HG02588 (cell line): ENCODE measurements around the gene CNKSR3.

Source experiments
- ATAC-seq: cut with Tn5 transposase; IDR thresholded peaks from one replicate; pipeline ENCODE4 v1.9.1; 2021; ENCODE audit warnings: mild to moderate bottlenecking, moderate library complexity; ENCODE audit not compliant: unreplicated experiment

Gene CNKSR3

DNA sequence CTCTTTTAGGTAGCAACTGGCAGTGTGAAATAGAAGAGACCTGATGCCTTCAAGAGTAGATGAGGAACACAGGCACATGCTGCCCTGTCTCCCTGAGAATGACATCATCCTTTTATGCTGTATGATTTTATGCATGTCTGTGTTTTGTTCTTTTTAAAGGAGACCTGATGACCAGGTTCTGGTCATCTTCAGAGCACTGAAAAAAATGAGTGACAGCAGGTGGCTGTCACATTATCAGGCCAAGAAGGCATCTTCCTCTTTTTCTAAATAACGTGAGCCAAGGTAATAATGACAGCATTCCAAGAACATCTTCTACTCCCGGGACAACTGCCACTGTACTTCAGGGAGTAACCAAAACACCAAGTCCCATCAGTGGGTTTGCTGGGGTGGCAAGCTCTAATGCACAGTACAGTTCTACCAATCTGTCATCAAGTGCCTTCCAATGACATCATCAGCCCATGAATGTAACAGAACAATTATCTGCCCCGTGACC is 28.9 kb downstream of the CNKSR3 start:
- ATAC-seq: no peak

- no peak for ATAC-seq
Observed at GRCh38 chr6:154479771-154480639, 30.5 kb downstream of the CNKSR3 start.

DNA sequence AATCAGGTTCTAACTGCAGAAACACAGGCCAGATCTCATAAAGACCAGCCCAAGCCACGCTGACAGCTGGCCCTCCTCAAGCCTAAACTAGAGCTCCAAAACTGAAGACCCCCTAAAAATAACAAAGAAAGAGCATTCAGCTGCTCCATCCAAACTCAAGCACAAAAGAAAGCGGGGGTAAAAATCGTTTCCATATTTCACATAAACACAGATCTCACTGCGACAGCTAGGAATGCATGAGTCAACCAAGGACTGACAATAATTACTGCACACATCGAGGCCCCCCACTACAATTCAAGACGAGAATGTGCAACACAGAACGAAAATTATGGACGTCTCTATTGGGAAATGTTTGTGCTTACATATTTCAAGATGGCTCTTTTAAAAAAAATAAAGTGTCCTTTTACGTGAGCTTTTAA is 31.1 kb downstream of the CNKSR3 start:
- no peak for ATAC-seq

DNA sequence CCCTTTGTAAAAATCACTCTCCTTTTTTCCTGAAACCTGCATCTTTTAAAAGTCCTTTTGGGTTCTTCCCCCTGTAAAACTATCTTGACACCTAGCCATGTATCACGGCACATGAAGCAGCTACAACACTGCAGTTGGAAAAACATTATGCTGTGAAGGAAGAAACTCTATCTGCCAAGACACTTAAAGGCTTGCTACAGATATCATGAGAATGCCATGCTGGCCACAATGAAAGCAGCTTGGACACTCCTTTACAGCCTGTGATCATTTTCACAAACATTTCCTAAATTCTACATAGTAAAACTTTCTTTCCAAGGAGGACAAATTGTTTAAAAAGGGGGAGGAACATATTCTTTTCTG is 31.8 kb downstream of the CNKSR3 start:
- no peak for ATAC-seq

DNA sequence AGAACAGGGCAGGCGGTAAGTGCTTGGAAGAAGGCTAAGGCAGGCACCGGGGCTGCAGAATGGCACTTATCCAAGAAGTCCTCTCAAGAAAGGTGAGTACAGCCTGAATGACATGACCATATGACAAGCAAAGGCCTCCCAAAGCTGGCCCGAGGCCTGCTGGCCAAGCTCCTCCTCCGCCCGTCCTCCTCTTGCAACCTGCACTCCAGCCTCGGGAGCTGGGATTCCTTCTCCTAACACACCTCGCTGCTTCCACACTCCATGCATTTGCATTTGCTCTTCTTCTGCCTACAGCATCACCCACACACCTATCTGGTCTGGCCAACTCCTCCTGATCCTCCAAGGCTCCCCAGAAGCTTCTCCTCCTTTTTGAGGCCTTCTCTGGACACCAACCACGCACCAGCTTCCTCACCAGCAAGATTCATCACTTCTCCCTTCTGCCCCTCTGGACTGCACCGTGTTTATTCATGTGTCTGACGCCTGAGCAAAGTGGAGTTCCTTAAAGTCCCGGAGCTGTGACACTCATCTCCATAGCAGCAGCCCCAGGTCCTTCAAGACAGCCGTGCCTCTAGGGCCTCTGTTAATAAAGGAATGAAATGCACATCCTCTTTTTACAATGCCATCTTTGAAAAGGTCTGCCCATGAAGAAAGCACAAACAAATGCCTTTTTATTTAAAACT is 32.3 kb downstream of the CNKSR3 start:
- ATAC-seq: no peak

DNA sequence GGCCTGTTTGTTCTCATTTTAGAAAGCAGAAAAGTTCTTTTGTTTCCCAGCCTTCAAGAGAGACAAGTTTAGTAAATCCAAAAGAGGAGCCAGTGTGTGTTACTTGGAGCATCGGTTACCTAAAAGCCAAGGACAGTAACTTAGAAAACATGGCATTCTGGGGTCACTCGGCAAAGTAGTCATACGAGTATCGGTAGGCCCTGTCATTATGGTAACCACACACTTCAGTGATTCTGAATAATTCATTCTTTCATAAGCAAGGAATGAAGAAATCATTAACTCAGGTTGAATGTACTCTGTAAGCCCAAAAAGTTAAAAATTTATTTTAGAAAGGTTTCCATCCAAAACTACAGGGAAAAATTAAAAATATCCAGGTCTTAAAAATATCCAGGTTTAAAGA is 34.0 kb downstream of the CNKSR3 start:
- ATAC-seq: no peak

- ATAC-seq: no peak
Observed at GRCh38 chr6:154474648-154475428, 35.6 kb downstream of the CNKSR3 start.

- no peak for ATAC-seq
Observed at GRCh38 chr6:154473324-154473723, 37.2 kb downstream of the CNKSR3 start.

- ATAC-seq: no peak
Observed at GRCh38 chr6:154471609-154472362, 38.7 kb downstream of the CNKSR3 start.

DNA sequence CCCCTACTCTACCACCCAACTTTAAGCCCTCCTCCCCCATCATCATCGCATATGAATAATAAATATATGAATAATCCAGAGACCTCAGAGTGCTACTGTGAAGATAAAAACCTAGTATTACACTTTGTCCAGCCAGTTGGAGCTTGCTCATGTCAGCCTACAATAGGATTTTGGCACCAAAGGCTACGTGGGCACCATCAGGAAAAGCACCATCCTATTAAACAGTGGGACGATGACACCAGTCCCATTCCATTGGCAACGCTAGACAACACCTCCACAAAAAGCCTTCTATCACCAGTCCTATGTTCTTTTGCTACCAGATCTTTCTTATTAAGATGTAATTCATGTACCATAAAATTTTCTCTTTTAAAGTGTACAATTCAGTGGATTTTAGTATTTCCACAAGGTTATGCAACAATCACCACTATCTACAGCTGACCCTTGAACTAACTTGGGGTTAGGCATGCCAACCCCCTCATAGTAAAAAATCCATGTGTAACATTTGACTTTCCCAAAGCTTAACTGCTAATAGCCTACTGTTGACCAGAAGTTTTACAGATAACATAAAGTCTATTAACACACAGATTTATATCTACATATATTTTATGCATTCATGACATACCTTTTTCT is 41.1 kb downstream of the CNKSR3 start:
- ATAC-seq: no peak

DNA sequence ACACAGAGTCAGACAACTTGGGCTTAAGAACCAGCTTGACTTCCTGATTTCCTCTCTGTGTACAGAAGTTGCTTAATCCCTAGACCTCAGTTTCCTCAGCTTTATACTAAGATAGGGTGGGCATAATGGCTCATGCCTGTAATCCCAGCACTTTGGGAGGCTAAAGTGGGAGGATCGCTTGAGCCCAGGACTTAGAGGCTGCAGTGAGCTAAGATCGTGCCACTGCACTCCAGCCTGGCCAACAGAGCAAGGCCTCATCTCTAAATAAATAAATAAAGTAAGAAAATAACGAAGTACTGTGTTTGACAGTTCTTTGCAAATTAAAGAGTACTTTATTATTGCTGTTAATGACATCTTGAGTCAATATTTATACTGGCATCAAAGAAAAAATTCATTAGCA is 41.7 kb downstream of the CNKSR3 start:
- no peak for ATAC-seq

DNA sequence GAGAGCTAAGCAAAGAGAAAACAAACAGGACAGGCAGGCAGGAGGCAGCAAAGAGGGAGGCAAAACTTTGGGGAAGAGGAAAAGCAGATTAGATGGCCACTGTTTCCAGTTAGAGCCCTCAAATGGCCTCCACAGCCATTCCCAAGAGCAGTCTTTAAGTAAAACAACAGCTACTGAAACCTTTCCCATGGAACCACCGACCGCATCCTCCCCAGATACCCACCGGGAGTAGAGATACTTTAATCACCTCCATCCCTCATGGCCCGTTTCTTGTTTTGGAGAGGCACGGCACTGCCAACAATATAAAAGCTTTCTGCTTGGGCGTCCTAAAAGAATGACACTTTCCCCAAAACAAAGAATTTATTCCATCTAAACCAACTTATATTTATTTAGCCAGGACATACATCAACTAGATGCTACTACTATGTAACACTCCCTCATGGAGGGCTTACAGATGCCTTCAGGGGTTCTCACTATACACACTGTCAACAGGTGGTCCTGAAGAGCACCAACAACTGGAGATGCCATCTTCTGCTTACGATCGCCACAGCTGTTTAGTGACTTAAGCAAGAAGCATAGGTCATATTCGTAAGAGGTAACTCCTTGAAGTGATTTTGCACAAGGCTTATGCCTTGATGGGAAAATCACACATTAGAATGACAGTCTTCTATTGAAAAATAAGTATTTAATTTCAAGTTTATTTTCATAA is 43.4 kb downstream of the CNKSR3 start:
- no peak for ATAC-seq

DNA sequence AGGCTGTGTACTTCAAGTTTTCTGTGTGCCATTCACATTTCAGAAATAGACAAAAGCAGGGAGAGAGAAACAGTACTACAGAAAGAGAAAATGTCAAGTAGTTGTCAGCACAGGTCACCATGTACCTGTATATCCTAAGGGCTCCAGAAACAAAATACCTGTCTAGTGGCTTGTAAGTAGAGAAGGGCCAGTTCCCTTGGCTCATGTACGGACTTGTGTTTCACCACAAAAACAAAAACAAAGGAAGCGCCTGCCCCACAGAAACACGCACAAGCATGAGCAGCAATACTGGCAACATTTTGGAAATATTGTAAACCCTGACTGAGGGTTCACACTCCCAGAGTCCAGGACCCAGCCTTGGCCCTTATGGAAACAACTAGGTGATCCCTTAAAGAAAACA is 44.3 kb downstream of the CNKSR3 start:
- no peak for ATAC-seq

- no peak for ATAC-seq
Observed at GRCh38 chr6:154463573-154464419, 46.7 kb downstream of the CNKSR3 start.

DNA sequence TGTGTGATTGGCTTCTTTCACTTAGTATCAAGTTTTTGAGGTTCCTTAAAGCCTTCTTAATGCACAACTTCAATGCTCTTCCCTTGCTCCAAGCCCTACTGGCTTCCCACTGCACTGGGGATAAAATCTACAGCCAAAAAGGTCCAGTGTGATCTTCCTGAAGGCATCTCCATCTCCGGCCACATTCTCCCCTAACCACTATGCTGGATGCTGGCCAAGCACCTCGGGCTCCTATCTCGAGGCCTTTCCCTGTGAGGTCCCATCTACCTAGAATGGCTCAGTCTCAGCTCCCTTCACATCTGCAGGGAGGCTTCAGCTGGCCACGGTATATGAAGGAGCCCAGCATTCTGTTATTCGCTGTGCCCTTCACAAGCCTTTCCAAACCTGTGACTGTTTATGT is 48.1 kb downstream of the CNKSR3 start:
- ATAC-seq: no peak

- no peak for ATAC-seq
Observed at GRCh38 chr6:154461348-154461747, 49.1 kb downstream of the CNKSR3 start.

DNA sequence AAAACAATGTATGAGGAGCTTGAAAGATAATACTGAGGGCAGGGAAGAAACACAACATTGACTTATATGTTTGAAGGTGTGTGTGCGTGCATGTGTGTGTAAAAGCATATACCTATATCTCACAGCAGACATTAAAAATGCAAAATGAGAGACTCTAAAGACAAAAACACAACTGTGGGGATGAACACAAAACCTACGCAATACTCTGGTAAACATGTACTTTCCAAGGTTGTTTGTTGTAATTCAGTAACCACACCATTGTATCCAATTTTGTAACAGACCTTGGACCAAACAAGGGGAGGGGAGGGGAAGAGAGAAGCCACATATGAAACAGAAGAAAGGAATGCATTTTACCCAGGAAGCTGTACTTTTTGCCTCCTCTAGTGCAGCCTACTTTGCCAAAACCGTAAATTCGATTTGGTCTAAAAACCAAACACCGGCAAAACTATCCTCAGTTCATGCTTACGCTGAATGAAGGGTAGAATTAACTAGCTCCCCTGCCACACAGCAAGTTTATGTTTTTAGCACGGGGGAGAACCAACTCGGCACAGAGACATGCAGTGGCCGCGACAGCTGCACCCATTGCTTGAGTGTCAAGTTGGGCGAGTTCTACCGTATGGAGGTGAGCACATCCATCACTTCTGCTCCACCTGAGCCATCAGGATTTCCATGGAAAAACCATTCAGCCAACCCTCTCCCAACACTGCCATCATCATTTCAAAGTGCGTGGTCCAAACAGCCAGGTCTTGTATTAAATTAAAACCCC is 50.0 kb downstream of the CNKSR3 start:
- ATAC-seq: no peak

GRCh38 chr6:154459513-154459912 is 51.0 kb downstream of the CNKSR3 start:
- ATAC-seq: no peak
